GM10248 (cell line): ENCODE measurements around the gene SRGAP3.

Source experiments
- CTCF ChIA-PET: fragments of 300-600 bp; sonication (Branson Sonifier 250); formaldehyde crosslinking; extraction: SDS; loops from one replicate; lab custom pipeline; 2021; ENCODE audit warnings: antibody characterized with exemption; lab: Yijun Ruan, JAX
- POLR2A ChIA-PET: fragments of 350-650 bp; sonication (Branson Sonifier 250); formaldehyde crosslinking; extraction: SDS; loops from one replicate; lab custom pipeline; 2020; ENCODE audit warnings: antibody characterized with exemption; lab: Yijun Ruan, JAX
- DNase-seq: peaks from one replicate; pipeline ENCODE4 v3.0.0; 2012; ENCODE audit errors: extremely low spot score
- CTCF ChIP-seq: IDR thresholded peaks from 2 replicates; pipeline ENCODE4 v1.5.1; 2012; ENCODE audit warnings: mild to moderate bottlenecking, low read depth; ENCODE audit errors: extremely low read depth, missing control alignments, control extremely low read depth

SRGAP3 gene

DNA sequence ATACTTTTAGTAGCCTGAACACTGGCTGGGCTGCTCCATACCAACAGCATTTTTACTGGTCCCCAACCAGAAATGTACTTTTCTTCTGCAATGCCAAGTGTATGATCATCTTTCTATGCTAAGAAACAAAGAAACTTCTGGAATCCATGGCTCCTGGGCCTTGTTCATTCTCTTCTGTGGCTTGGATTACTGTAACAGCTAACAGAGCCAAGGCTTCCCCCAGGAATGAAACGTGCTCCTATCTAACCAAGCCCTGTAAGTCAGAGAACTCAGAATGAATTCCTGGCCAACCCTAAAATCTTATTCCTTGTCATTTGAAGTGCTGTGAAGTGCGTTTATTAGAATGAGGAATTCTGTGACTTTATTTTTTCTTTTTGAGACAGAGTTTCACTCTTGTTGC, 183.3 kb downstream of the SRGAP3 start:
- no peak for TF ChIP-seq CTCF
- CTCF ChIA-PET, result interaction anchor here (0.8 to 3.0 kb wide), 6 partner anchors 13 to 96 kb away, joined by 3 to 9 read pairs (median 5); no protein-coding TSS in a partner anchor

DNA sequence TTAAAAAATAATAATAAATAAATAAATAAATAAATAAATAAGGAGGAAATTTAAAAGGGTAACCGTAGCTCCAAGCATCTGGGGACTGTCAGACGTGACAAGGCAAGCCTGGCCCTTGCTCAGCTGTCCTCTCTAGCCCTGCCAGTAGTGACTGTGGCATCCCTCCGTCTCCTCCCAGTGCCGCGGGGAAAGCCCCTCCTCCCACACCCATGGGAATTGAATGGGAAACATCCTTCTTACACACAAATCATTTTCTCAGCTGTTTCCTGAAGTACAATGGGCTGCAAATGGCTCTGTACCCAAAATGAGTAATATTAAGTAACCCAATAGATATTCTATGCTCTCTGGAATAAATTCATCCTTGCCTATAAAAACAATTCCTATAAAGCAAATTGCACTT, 184.6 kb downstream of the SRGAP3 start:
- no peak for DNase-seq
- no peak for TF ChIP-seq CTCF
- ChIA-PET CTCF (interaction anchor here (0.7 to 3.0 kb wide), 3 partner anchors 15 to 288 kb away, joined by 3 to 11 read pairs (median 9); no protein-coding TSS in a partner anchor), POLR2A (no interaction called here)

More for the DNA sequence above, 183.3 kb downstream of the SRGAP3 start:
- POLR2A ChIA-PET, result no interaction called here
- DNase-seq, result no peak

DNA sequence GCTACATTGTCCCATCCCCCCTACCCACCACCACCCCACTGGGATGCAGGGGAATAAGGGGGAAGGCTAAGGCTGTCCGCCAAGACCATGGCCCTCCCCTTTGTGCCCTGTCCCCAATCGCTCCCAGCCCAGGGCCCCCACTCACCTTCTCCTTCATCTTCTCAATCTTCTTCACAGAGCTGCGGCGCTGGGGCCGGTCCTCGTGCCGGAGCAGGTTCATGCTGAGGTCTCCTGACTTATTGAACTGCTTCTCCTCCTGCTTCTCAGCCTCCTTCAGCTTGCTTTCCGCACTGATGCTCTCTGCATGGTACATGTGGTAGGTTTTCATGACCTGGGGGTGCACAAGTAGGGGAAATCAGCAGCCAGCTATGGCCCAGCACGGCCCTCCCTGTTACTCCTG, 185.2 kb downstream of the SRGAP3 start:
- TF ChIP-seq CTCF, result no peak
- CTCF ChIA-PET, result interaction anchor here (1.3 to 3.0 kb wide), 3 partner anchors 11 to 76 kb away, joined by 3 to 11 read pairs (median 9); no protein-coding TSS in a partner anchor
- no peak for DNase-seq
- POLR2A ChIA-PET, result no interaction called here

DNA sequence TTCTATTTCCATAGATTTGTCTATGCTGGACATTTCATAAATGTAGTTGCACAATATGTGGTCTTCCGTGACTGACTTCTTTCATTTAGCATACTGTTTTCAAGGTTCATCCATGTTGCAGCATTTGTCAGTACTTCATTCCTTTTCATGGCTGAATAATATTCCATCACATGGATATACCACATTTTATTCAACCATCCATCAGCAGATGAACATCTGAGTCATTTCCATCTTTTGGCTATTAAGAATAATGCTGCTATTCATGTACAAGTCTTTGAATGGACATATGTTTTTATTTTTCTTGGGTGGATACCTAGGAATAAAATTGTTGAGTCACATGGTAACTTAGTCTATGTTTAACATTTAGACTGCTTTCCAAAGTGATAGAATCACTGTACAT, 186.9 kb downstream of the SRGAP3 start:
- ChIA-PET POLR2A (no interaction called here), CTCF (no interaction called here)
- TF ChIP-seq CTCF, result no peak
- DNase-seq, result no peak

DNA sequence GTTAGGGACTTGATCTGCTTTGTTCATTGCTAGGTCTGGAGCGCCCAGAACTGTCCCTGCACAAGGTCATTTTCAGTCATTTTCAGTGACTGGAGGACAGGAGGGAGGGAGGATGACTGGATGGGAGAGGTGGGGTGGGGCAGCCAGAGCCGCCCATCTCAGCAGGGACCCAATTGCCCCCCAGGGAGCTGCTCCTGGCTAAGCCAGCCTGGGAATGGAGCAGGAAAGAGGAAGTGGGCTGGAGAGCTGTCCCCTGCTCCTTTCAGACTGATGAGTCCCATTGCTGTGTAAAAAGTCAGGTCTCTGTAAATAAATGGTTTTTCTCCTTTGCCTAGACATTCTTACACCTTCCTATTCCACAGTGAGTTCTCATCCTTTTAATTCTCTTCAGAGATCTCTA, 187.8 kb downstream of the SRGAP3 start:
- no peak for TF ChIP-seq CTCF
- POLR2A ChIA-PET, result no interaction called here
- DNase-seq, result no peak
- CTCF ChIA-PET, result interaction anchor here (1.1 kb wide), 1 partner anchor 12 kb away, joined by 4 read pairs; no protein-coding TSS in a partner anchor

GRCh38 chr3:9059489-9060400, 189.7 kb downstream of the SRGAP3 start:
- ChIA-PET CTCF (interaction anchor here (1.0 to 2.5 kb wide), 5 partner anchors 10 to 190 kb away, joined by 3 to 10 read pairs (median 4); partner anchors contain the start of gene SRGAP3), POLR2A (no interaction called here)
- TF ChIP-seq CTCF, result no peak
- DNase-seq, result no peak
